Ovary (tissue), 9 donors: ENCODE data around the gene DNAJC22. TPM values are rescaled to one million over a fixed set of nuclear protein-coding genes. Genes with fewer than 3 reads are reported as not detected.

Source experiments
- DNase-seq, 5 donors: peaks; one replicate each; pipeline ENCODE4 v3.0.0-alpha.2; 2019 to 2020
- H3K27ac ChIP-seq, 2 donors: fragments of 200-600 bp; one replicate each; pipeline versions ENCODE4 v1.5.1 to v1.8.0; 2019 to 2022
- H3K27me3 ChIP-seq: fragments of 200-600 bp; one replicate; pipeline ENCODE4 v1.8.0; 2022
- H3K36me3 ChIP-seq: fragments of 200-600 bp; sonication (generic); one replicate; pipeline ENCODE4 v1.5.1; 2019
- H3K4me1 ChIP-seq: one replicate; pipeline ENCODE4 v1.8.1; 2013; ENCODE audit warnings: mild to moderate bottlenecking, moderate library complexity; ENCODE audit not compliant: insufficient read depth
- H3K4me3 ChIP-seq: fragments of 200-600 bp; sonication (generic); one replicate; pipeline ENCODE4 v1.5.1; 2017
- H3K9me3 ChIP-seq, 2 donors: fragments of 200-600 bp in 1 of 2; sonication (generic) in 1 of 2; one replicate each; pipeline versions ENCODE4 v1.5.1 to v1.8.1; 2013 to 2019; ENCODE audit warnings: mild to moderate bottlenecking in 1 of 2, moderate library complexity in 1 of 2
- EP300 ChIP-seq: sonication (generic); formaldehyde crosslinking; IDR thresholded peaks from one replicate; pipeline ENCODE4 v1.6.1; 2017; ENCODE audit warnings: antibody characterized with exemption
- POLR2A ChIP-seq: fragments of 450-650 bp; IDR thresholded peaks from one replicate; pipeline ENCODE4 v1.6.1; 2017; ENCODE audit warnings: antibody characterized with exemption, mild to moderate bottlenecking, moderate library complexity
- WGBS, 3 donors: extraction: QIAGEN DNeasy Blood & Tissue Kit in 1 of 3; methylation state at CpG; one replicate each; pipeline versions ENCODE4 v1.1.5 to v1.1.7; 2013 to 2017; 5-methylcytosine and 5-hydroxymethylcytosine counted together
- intact Hi-C, 4 donors: fragments of 100-400 bp; cut with DNase I; formaldehyde crosslinking; loops; one replicate each; pipeline versions ENCODE4 v1.11.0 to v1.15.1; 2022 to 2023
- polyA plus RNA-seq, 2 donors: library from polyadenylated mRNA; stranded (reverse); fragments of 200-250 nt in 1 of 2; fragments of 350-450 nt in 1 of 2; fragmentation: Illumina TruSeq in 1 of 2; extraction: RNeasy Lipid Tissue Mini Kit (QIAGEN cat#74804) in 1 of 2; gene quantifications; one replicate each; pipeline ENCODE4 v1.2.3, GENCODE V29; 2013 to 2014
- total RNA-seq, 7 donors: library from RNA; depleted of rRNA in 2 of 7; stranded (reverse); fragments of >200 nt in 2 of 7; fragmentation: NEBNext Ultra II Directional in 3 of 7; extraction: Animal tissue kit (Norgen Biotek cat#: 25700) in 3 of 7; gene quantifications; one replicate each; pipeline versions ENCODE4 v1.1.0 to v1.2.4, GENCODE V29; 2016 to 2023
- TF ChIP-seq, protein P1 (sequence below), 3 donors: fragments of 450-650 bp in 2 of 3; fragments of 200-600 bp in 1 of 3; IDR thresholded peaks; one replicate each; pipeline versions ENCODE4 v1.5.1 to v1.8.0; 2016 to 2022; ENCODE audit warnings: antibody characterized with exemption in 3 of 3, mild to moderate bottlenecking in 1 of 3
- donor health status: DM: no; HTN: no; CAD: no; lungs with moderate emphysema.
- donor health status: DM: no; HTN: no; CAD: no.
- donor health status: Bipolar disorder and iron deficiency.
- donor health status: DM: yes; HTN: yes; CAD: no.
- donor health status: DM: no; HTN: no; CAD: no.
- donor health status: DM: yes; HTN: yes; CAD: no.

DNAJC22 gene
- total and polyA plus RNA-seq, 9 donors: 0.30 to 3.4 (median 0.47) TPM; not detected in 2

DNA sequence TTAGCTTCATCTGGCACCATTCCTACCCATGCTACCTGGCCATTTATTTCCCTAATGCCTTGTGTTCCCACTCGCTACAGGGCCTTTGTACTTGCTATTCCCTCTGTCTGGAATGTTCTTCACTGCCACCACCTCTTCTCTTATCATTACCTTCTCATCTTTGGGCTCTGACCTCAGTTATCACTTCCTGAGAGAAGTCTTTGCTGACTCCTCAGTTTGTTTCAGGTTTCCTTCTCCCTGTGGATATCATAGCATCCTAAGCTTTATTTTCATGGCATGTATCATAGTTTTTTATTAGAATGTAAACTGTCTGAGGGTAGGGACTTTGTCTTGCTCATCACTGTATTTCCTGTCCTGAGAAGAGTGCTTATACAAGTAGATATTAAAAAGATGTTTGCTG is 50.3 kb downstream of the DNAJC22 start:
- Histone ChIP-seq H3K4me1 (no peaks in the 10 kb centered on the region), H3K27ac (no peak overlapping the region), H3K4me3 (no peak overlapping the region), H3K27me3 (no peaks in the 10 kb centered on the region), H3K36me3 (no peaks in the 10 kb centered on the region), H3K9me3 (no peaks in the 10 kb centered on the region)
- intact Hi-C loops: no loop called here
- no peak for TF ChIP-seq POLR2A
- TF ChIP-seq EP300: no peak
- TF ChIP-seq, protein P1, sequence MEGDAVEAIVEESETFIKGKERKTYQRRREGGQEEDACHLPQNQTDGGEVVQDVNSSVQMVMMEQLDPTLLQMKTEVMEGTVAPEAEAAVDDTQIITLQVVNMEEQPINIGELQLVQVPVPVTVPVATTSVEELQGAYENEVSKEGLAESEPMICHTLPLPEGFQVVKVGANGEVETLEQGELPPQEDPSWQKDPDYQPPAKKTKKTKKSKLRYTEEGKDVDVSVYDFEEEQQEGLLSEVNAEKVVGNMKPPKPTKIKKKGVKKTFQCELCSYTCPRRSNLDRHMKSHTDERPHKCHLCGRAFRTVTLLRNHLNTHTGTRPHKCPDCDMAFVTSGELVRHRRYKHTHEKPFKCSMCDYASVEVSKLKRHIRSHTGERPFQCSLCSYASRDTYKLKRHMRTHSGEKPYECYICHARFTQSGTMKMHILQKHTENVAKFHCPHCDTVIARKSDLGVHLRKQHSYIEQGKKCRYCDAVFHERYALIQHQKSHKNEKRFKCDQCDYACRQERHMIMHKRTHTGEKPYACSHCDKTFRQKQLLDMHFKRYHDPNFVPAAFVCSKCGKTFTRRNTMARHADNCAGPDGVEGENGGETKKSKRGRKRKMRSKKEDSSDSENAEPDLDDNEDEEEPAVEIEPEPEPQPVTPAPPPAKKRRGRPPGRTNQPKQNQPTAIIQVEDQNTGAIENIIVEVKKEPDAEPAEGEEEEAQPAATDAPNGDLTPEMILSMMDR (IDR thresholded peaks at IDR 0.05): no peak
- WGBS, 3 donors: 94 to 100% (median 100%) methylated on average over 1 of the region's 1 CpG
- DNase-seq: no peak

- DNase-seq: no peak
- Histone ChIP-seq H3K27ac (no peak overlapping the region), H3K27me3 (no peaks in the 10 kb centered on the region), H3K4me1 (no peaks in the 10 kb centered on the region), H3K9me3 (no peaks in the 10 kb centered on the region), H3K36me3 (no peaks in the 10 kb centered on the region), H3K4me3 (no peak overlapping the region)
- intact Hi-C loops: no loop called here
- 84 to 93% (median 92%) methylated on average over 1 of the region's 1 CpG for WGBS, 3 donors
- TF ChIP-seq EP300 (no peak), POLR2A (no peak)
- TF ChIP-seq, protein P1 (IDR thresholded peaks at IDR 0.05): no peak
These were observed 53.6 kb downstream of the DNAJC22 start for GRCh38 chr12:49400304-49400703.

Other genes with a start within 250 kb of the DNAJC22 start
- 10 to 100 TPM; 66.3 to 95.8 (median 69.5) TPM for gene LMBR1L, start 236.0 kb upstream of the DNAJC22 start, total RNA-seq
- 10 to 100 TPM; 63.8 to 65.7 TPM for gene LMBR1L, start 236.0 kb upstream of the DNAJC22 start, polyA plus RNA-seq
- gene TUBA1B, start 215.5 kb upstream of the DNAJC22 start, total RNA-seq: 100 to 1,000 TPM; 326 to 647 (median 340) TPM
- gene TUBA1B, start 215.5 kb upstream of the DNAJC22 start, polyA plus RNA-seq: 100 to 1,000 TPM; 281 to 705 TPM
- 100 to 1,000 TPM; 140 to 247 (median 184) TPM for gene TUBA1A, start 157.8 kb upstream of the DNAJC22 start, total RNA-seq
- gene TUBA1A, start 157.8 kb upstream of the DNAJC22 start, polyA plus RNA-seq: 100 to 1,000 TPM; 214 to 535 TPM
- gene TUBA1C, start 81.8 kb upstream of the DNAJC22 start, total RNA-seq: 100 to 1,000 TPM in 4 of 7 donors, 10 to 100 TPM in 3; 51.9 to 122 (median 101) TPM
- gene TUBA1C, start 81.8 kb upstream of the DNAJC22 start, polyA plus RNA-seq: 100 to 1,000 TPM in 1 of 2 donors, 10 to 100 TPM in 1; 81.0 to 179 TPM
- 1 to 10 TPM in 2 of 7 donors, under 1 TPM in 5; 0.15 to 1.8 (median 0.34) TPM for gene PRPH, start 51.7 kb upstream of the DNAJC22 start, total RNA-seq
- gene PRPH, start 51.7 kb upstream of the DNAJC22 start, polyA plus RNA-seq: 1 to 10 TPM in 1 of 2 donors, under 1 TPM in 1; 0.33 to 1.4 TPM
- gene TROAP, start 23.6 kb upstream of the DNAJC22 start, total RNA-seq: 1 to 10 TPM in 3 of 7 donors, under 1 TPM in 3, not detected in 1; 0.36 to 1.6 (median 0.89) TPM
- gene TROAP, start 23.6 kb upstream of the DNAJC22 start, polyA plus RNA-seq: under 1 TPM; 0.40 to 0.92 TPM
- gene C1QL4, start 9.7 kb upstream of the DNAJC22 start, total RNA-seq: not detected
- not detected for gene C1QL4, start 9.7 kb upstream of the DNAJC22 start, polyA plus RNA-seq
- gene SPATS2, start 20.6 kb downstream of the DNAJC22 start, total RNA-seq: 10 to 100 TPM in 6 of 7 donors, 1 to 10 TPM in 1; 9.1 to 19.7 (median 15.2) TPM
- 10 to 100 TPM; 10.9 to 28.2 TPM for gene SPATS2, start 20.6 kb downstream of the DNAJC22 start, polyA plus RNA-seq
- gene KCNH3, start 192.1 kb downstream of the DNAJC22 start, total RNA-seq: 1 to 10 TPM in 2 of 7 donors, under 1 TPM in 4, not detected in 1; 0.13 to 5.9 (median 0.77) TPM
- under 1 TPM in 1 of 2 donors, not detected in 1; 0.27 TPM for gene KCNH3, start 192.1 kb downstream of the DNAJC22 start, polyA plus RNA-seq
- gene MCRS1, start 221.3 kb downstream of the DNAJC22 start, total RNA-seq: 10 to 100 TPM; 38.5 to 56.2 (median 39.5) TPM
- 10 to 100 TPM; 14.7 to 40.3 TPM for gene MCRS1, start 221.3 kb downstream of the DNAJC22 start, polyA plus RNA-seq